HG02610 (cell line): Measurements from ENCODE around the gene AGXT.
"Not testable (repeated sequence)": the region's sequence is repeated elsewhere in the genome, so short reads cannot be mapped to it uniquely, and the experiment has no call there.

Experiments used
- ATAC-seq: cut with Tn5 transposase; IDR thresholded peaks from one replicate; pipeline ENCODE4 v1.9.1; 2021; ENCODE audit warnings: mild to moderate bottlenecking, moderate library complexity; ENCODE audit not compliant: unreplicated experiment

The AGXT gene

DNA sequence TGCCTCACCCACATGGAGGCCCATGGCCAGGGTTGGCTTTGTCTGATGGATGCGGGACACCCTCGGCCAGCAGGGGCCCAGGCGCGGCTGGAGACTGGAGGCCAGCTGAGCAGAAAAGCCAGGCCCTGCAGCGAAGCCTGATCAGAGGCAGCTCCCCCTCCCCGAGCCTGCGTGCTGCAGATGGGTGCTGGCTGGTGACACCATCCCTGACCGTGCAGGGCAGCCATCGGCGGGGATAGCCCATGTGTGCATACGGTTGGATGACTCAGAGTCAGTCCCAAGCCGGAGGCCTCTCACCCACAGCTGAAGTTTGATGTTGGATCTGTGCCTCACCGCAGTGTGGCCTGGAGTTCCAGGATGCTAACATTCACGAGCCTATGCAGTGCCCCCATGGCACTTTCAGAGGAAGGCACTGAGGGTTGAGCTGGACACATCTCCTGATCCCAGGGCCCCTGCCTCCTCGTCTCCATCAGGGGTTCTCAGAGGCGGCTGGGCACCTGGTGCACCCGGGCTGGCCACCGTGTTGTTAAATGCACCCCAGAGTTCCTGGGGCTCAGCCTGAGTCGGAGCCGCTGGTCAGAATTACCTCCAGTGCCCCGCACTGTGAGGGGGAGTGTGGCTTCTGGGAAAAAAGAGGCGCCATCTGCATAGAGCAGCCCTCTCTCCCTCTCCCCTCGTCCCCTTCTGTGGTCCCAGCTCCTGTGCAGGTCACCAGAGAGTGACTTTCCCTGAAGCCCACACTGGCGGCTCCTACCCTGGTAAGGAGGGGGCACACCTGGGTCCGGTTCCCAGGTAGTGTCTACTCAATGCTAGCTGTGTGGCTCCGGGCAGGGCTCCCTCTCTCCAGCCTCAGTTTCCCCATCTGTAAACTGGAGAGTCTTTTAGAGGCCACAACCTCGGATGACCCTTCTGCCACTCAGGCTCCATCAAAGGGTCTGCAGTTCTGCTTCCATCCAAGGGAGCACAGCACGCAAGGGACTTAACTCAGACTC is 29.2 kb upstream of the AGXT start:
- ATAC-seq = no peak

DNA sequence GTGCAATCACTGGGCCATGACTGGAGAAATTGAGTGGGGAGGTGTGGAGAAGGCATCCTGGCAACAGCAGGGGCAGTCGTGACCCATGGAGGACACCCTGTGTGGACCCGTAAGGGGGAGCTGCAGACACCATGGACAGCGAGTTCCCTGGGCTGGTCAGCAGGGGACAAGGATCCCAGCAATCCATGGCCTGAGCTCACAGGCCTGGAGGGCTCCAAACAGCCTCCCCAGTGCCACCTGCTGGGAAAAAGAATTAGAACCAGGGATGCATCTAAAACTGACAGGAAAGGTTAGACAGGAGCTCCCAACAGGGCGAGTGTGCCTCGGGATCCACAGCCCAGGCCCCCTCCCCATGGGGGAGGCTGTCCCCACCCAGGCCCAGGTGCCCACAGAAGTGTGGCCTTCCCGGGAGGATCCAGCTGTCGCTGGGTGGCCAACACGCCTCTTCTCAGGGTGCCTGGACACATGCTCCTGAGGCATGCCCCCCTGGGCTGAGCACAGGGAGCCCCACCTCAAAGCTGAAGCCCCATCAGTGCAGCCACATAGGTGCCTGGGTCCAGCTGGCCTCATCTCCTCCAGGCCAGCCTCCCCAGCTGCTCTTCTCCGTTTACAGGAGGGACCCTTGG is 28.1 kb upstream of the AGXT start:
- ATAC-seq = no peak

DNA sequence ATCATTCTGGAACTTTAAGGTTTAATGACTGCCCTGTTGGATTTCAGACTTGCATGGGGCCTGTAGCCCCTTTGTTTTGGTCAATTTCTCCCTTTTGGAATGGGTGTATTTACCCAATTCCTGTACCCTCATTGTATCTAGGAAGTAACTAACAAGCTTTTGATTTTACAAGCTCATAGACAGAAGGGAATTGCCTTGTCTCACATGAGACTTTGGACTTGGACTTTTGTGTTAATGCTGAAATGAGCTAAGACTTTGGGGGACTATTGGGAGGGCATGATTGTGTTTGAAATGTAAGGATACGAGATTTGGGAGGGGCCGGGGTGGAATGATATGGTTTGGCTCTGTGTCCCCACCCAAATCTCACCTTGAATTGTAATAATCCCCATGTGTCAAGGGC is 22.3 kb upstream of the AGXT start:
- ATAC-seq = not testable (repeated sequence)

DNA sequence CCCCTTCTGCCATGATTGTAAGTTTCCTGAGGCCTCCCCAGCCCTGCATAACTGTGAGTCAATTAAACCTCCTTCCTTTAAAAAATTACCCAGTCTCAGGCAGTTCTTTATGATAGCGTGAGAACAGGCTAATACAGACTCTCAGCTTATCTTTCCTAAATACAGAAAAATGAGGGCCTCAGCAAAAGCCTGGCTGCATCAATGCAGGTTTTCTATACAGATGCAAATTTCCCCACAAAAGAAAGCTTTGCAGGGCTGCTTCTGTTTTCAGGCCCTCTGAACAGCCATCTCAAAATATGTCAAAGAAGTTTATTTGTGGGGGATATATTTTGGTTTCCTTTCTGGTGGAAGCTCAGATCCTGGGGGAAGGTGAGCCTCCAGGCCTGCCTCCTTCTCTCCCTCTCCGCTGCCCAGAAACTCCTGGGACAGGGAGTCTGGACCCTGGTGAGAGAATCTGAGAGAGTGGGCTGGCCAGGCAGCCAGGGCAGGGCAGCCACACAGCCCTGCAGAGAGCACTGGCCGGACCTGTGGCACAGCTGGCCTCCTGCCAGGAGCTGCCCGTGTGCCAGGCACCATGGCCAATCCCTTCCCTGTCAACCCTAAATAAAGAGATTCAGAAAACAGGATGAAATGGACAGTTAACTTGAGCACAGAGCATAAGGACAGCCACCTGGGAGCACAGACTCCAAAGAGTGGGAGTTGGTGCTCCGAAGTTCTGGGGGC is 21.6 kb upstream of the AGXT start:
- ATAC-seq = no peak

DNA sequence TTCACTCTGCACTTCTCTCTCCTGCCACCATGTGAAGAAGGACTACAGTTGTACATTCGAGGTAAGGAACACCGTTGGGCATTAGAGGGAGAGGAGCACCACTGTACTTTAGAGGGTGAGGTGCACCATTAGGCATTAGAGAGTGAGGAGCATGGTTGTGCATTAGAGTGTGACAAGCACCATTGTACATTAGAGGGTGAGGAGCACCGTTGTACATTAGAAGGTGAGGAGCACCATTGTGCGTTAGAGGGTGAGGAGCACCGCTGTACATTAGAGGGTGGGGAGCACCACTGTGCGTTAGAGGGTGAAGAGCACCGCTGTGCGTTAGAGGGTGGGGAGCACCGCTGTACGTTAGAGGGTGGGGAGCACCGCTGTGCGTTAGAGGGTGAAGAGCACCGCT is 20.8 kb upstream of the AGXT start:
- ATAC-seq = no peak

DNA sequence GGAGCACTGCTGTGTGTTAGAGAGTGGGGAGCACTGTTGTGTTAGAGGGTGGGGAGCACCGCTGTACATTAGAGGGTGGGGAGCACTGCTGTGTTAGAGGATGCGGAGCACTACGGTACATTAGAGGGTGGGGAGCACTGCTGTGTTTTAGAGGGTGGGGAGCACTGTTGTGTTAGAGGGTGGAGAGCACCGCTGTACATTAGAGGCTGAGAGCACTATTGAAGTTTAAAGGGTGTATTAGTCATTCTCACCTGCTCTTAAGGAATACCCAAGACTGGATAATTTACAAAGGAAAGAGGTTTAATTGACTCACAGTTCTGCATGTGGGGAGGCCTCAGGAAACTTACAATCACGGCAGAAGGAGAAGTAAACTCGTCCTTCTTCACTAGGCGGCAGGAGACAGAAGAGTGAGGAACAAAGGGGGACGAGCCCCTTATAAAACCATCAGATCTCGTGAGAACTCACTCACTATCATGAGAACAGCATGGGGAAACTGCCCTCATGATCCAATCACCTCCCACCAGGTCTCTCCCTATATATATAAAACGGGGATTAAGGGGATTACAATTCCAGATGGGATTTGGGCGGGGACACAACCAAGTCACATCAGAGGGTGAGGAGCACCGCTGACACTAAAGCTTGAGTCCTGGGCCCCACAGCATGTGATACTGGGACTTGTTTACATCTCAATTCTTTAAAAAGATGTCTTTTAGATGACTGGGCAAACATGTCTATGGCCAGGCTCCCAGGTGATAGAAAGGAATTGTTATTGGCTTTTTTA is 19.5 kb upstream of the AGXT start:
- no peak for ATAC-seq

DNA sequence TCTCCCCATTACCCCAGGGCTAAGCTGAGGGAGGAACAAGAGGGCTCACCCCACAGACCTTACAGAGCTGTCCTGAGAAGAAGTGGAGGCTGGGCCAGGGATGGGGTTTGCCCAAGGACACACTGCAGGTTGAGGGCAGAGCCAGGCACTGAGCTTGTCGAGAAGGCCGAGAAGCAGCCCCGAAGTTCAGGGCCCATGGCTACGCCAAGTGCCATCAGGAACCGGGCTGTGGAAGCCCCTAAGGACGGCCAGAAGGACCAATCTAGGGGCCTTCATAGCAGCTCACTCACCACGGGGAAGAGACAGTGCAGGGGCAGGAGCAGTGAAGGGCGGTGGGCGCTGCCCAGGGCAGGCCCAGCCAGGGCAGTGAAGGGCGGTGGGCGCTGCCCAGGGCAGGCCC is 18.6 kb upstream of the AGXT start:
- no peak for ATAC-seq

DNA sequence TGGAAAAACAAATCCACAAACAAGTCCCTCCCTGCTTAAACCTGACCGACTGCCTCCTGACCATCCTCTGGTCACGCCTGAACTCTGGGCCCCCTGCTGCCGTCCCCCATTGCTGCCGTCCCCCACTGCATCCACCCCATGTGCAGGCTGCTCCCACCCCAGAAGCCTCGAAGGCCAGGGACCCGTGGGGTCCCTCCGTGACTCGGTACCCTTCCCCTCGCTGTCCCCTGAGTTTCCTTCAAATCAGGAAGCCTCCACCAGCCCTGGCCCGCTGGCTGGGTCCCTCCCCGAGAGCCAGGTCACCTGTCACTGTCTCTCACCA is 17.9 kb upstream of the AGXT start:
- no peak for ATAC-seq

DNA sequence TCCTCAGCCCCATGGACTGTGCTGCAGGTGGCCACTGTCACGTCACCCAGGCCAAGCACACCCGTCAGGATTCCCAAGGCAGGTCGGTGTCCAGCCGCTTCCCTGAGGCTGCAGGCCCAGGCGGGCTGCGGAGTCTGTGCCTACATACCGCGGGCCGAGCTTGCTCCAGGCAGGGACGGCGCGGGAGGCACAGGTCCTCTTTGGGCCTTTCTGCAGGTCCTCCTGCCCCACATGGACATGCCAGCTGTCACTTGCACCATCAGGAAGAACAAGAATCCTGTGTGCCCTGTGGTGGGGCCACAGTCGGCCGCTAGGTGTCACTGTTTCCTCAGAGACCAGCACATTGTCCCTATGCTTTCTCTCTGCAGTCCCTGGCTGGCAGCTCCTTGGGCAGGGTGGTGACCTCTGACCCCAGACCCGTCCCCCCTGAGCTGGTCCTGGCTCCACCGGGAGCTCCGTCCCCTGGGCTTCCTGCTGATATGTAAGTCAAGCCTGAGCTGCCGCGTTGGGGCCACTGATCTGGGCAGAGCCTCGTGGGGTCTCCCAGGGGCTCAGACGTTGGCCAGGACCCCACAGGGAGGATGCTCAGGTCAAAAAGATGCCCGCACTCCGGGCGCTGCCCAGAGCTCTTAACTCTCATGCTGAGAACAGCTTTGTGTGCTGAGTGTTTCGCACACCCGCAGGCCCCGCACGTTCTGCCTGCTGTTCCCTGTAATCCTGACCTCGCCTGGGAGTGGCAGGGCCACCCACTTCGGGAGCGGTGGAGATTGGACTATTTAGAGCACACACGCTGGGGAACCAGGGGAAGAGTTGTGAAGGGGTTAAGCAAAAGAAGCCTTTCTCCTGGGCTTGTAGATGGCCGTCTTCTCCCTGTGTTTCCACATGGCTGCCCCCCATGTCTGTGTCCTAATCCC is 17.3 kb upstream of the AGXT start:
- ATAC-seq = no peak

DNA sequence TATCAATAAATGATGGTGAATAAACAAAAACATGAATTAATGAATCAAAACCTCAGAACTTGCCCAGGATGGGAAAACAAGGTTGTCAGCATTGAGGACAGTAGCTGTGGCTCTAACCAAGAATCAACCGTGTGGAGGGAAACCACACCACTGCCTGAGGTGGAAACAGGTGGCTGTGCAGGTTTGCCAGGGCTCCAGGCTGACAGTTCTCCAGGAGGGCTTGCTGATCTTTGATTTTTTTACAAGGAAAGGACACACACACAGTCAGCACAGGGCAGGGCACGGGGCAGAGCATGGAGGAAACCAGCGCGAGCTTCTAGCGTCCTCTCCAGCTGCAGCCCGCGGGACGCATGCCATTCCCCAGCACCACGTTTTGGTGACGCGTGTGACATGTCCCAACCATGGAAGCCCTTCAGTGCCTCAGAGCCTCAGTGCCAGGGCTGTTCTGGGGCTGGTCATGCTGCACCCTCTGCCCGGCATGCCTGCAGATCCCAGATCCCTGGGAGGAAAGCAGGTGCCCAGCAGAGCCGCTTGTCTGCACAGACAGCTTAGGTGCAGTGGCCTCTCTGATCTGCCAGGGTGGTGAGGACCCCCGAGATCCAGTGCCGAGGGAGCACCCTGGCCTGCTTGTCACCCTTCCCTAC is 15.8 kb upstream of the AGXT start:
- no peak for ATAC-seq

DNA sequence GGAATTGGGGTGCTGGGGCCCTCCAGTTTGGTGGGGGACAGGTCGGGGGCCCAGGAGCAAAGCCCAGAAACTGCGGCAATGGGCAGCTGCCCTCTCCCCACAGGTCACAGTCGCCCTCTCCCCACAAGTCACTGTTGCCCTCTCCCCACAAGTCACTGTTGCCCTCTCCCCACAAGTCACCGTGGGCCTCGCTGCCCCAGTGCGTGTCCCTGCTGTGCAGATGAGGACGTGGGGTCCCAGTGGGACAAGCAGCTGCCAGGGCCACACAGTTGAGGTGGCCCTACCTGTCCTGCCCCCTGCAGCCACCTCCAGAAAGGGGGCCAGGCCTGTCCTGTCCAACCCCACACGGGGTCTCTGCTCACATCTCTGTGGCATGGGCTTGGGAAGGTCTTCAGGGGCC is 13.0 kb upstream of the AGXT start:
- ATAC-seq = no peak

DNA sequence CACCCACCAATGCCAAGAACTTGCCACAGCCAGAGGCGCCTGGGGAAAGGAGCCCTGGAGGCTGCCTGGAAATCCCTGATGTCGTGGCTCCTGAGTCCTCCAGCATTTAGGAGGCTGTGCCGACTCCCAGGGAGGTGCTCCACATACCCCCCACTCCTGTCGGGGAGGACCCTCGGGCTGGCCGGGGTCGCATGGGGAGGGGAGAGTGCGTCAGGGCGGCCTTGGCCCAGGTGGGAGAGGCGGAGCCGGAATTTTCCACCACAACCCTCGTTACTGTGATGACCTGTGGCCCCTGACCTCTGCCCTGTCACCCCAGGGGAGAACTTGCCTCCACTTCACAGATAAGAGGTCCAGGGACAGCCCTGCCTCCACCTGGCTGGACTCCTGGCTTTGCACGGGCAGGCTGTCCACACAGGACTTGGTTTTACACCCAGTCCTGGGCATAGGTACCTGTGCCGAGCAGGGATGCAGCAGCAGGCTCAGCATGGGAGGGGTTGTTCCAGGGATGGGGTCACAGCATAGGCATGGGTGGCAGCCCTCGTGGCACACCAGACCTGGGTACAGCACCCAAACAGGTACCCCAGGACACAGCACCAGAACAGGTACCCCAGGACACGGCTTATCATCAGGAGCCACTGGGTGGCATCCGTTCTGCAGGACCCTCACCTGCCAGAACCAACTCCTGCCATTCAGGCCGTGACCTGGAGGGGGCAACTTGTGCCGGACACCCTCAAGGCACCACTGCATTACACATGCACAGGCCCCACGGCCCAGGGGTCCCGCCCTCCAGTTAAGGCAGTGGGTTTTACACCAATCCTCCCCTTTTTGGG is 12.3 kb upstream of the AGXT start:
- no peak for ATAC-seq

DNA sequence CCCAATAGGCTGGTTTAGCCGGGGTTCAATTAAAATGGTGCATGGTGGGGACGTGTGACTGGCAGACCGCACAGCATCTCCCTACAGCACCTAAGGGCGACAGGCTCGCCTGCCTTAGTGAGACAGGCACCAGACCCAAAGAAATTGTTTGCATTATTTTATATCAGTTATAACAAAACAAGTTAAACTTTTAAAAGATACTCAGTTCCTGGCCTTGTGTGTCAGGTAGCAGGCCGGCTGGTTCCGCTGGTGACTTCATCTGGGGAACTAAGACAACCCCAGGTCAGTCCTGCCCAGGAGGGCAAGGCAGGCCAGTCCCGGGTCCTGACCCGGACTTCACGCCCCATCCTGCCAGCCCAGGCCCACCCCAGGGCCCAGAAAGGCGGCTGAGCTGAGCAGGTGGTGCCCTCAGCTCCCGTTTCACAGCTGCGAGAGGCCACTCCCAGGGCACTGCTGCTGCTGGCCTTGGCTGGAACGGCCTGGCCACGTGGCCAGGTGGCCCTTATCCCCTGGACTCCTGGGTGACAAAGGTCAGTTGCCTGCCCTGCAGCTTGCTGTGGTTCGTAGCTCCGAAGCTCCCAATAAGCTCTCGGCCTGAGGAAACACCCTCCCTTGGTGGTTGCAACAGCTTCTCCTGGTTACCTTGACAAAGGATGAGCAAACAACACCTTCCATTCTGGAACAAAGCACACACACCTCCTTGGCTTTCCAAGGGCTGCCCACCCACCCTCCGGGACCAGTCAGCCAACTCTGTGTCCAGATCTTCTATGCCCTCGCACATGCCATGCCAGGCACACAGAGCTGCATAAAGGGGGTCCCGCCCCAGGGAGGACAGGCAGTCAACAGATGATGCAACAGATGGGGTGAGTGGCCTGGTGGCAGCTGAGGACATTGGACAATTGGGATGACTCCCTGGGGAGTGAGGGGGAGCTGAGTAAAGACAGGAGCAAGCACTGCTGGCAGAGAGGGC is 11.3 kb upstream of the AGXT start:
- no peak for ATAC-seq

DNA sequence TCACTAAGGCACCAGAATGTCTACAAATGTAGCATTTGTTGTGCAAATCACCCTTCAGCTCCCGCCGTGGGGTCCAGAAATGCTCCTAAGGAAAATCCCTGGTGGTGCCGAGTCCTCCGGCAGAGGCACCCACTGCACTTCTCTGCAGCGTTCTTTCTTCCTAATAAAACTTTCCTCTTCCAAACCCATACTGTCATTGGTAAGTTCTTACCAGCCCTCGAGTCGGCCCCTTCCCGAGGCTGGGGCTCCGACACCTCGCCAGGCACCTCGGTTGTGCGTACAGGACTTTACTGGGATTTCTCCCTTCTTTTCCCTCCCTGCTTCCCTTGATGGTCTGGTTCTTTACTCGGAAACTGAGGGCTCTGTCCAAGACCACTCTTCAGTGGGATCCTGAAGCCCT is 10.3 kb upstream of the AGXT start:
- no peak for ATAC-seq

DNA sequence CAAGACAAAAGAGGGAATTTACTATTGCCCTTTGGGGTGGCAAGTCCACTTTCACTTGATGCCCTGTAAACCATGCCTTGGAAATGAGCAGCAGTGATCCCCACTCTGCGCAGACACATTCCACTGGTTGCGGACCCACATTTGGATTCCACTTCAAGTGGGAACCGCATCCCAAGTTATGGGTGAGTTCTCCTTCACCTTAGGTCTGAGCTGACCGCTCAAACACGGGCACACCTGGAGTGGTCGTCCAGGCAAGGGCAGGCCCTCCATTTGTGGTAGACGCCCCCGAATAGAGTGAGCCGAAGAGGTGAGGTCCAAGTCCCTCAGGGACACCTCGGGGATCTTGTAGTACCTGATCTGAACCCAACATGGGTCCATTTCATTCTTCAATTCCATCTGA is 9.8 kb upstream of the AGXT start:
- no peak for ATAC-seq

DNA sequence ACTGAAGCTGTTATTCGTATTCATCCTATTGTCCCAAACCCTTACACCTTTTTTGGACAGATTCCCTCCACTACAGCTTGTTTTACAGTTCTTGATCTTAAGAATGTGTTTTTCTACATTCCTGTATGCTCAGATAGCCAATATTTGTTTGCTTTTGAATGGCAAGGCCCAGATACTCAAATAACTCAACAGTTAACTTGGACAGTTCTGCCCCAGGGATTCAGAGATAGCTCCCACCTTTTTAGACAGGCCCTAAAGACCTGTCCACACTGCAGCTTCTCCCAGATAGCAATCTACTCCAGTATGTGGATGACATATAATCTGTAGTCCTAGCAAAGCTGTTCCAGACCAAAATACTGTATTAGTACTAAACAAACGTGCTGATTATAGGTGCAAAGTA is 7.1 kb upstream of the AGXT start:
- ATAC-seq = no peak

DNA sequence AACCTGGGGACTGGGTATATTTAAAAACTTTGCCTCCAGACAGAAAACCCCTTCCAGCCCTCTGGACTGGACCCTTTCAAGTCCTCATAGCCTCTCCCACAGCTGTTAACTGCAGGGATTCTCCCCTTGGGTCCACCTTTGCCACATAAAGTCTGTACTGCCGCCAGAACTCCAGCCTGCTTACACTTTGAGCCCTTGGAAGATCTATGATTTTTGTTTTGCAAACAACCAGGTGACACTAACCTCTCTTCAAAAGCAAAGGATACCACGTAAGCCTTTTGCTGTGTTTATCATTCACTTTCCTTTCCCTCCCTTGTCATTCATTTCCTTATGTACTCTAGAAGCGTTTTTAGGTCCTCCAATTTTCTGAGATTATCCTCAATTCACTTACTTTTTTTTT is 4.1 kb upstream of the AGXT start:
- no peak for ATAC-seq

DNA sequence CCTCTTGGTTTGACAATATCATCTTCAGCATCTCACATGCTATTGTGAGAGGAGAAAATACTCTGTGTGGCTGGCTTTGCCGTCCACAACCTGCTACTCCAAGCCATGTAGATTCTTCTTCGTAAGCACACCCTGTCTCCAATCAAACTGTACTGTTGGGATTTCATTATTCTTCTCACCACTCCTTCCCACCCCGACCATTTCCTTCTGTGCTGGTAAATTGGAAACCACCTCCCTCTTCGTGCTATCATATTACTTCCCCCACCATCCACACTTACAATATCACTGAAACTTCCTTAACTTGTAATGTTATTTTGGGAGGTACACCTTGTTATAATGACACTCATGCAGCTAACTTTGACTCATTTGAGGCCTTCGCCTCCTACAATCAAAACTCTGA is 3.2 kb upstream of the AGXT start:
- no peak for ATAC-seq
